D721Med (cell line): Measurements from ENCODE around the gene CCNL2.

Experiments used
- DNase-seq: peaks from one replicate; pipeline ENCODE4 v3.0.0; 2011; ENCODE audit warnings: low spot score; ENCODE audit not compliant: insufficient read length
- FAIRE-seq: peaks from 2 replicates; lab custom pipeline; 2011; peaks lifted over from hg19 to GRCh38; lab: Jason Lieb, UNC
- CTCF ChIP-seq: IDR thresholded peaks from 2 replicates; pipeline ENCODE4 v1.5.1; 2012; ENCODE audit warnings: mild to moderate bottlenecking, control low read depth; ENCODE audit not compliant: insufficient read depth; ENCODE audit errors: missing control alignments

CCNL2 gene

GRCh38 chr1:1340185-1340584 lies 59.0 kb downstream of the CCNL2 start:
- no peak for DNase-seq
- TF ChIP-seq CTCF, result no peak
- no peak for FAIRE-seq

- TF ChIP-seq CTCF, result no peak
- DNase-seq (no peak), FAIRE-seq (no peak)
Measured at GRCh38 chr1:1338278-1338677, 60.9 kb downstream of the CCNL2 start.

GRCh38 chr1:1337793-1338147 lies 61.4 kb downstream of the CCNL2 start:
- FAIRE-seq (no peak), DNase-seq (no peak)
- no peak for TF ChIP-seq CTCF

- FAIRE-seq (no peak), DNase-seq (no peak)
- no peak for TF ChIP-seq CTCF
Measured at GRCh38 chr1:1336931-1337792, 62.0 kb downstream of the CCNL2 start.

GRCh38 chr1:1336446-1336845 lies 62.7 kb downstream of the CCNL2 start:
- DNase-seq (no peak), FAIRE-seq (no peak)
- TF ChIP-seq CTCF, result no peak

GRCh38 chr1:1335792-1336248 lies 63.3 kb downstream of the CCNL2 start:
- FAIRE-seq (no peak), DNase-seq (no peak)

More at GRCh38 chr1:1335792-1336248, 63.3 kb downstream of the CCNL2 start:
- no peak for TF ChIP-seq CTCF
